H1 (cell line): ENCODE results near the gene ZNF383. TPM values are rescaled to one million over a fixed set of nuclear protein-coding genes. Genes with fewer than 3 reads are reported as not detected.

ENCODE experiments used
- BCL11A ChIP-seq, 2 experiments: IDR thresholded peaks; one replicate each; pipeline ENCODE4 v1.6.1; 2011; ENCODE audit warnings: low read depth in 2 of 2, low read length in 2 of 2, mild to moderate bottlenecking in 2 of 2
- CTCF ChIP-seq, 3 experiments: IDR thresholded peaks; 1 replicate in 2 of 3; 2 replicates in 1 of 3; pipeline versions ENCODE4 v1.5.1 to v1.6.1; 2011; ENCODE audit warnings: low read length in 3 of 3, mild to moderate bottlenecking in 3 of 3, inconsistent platforms in 2 of 3, low read depth in 1 of 3, moderate library complexity in 1 of 3; ENCODE audit not compliant: insufficient read depth in 1 of 3; ENCODE audit errors: control extremely low read depth in 1 of 3
- HDAC2 ChIP-seq, 2 experiments: fragments of 300-600 bp in 1 of 2; sonication (generic) in 1 of 2; IDR thresholded peaks; 2 replicates each; pipeline ENCODE4 v1.6.1; 2011 to 2012; ENCODE audit warnings: low read depth in 2 of 2, low read length in 2 of 2, mild to moderate bottlenecking in 2 of 2, moderate library complexity in 2 of 2, borderline replicate concordance in 1 of 2, inconsistent platforms in 1 of 2
- POLR2AphosphoS5 ChIP-seq: IDR thresholded peaks from 2 replicates; pipeline ENCODE4 v1.6.1; 2011; ENCODE audit warnings: low read depth, low read length
- polyA plus RNA-seq, 7 experiments: library from polyadenylated mRNA; depleted of rRNA in 3 of 7; stranded (reverse) in 5 of 7; unstranded in 2 of 7; fragments of >200 nt in 5 of 7; fragments of 200-250 nt in 2 of 7; gene quantifications; 1 replicate in 5 of 7; 2 replicates in 1 of 7; 4 replicates in 1 of 7; pipeline versions ENCODE4 v1.2.1 to v1.2.3, GENCODE V29; 2011 to 2013; ENCODE audit warnings: missing spikeins in 2 of 7, mixed read lengths in 2 of 7
- total RNA-seq: library from RNA; stranded (reverse); fragmentation: NEBNext Ultra II Directional; extraction: Animal tissue kit (Norgen Biotek cat#: 25700); gene quantifications from 2 replicates; pipeline ENCODE4 v1.2.1, GENCODE V29; 2021

ZNF383 gene
- total and polyA plus RNA-seq, 2 of the 8 experiments (the other 6 are each of a cell fraction or from before 2014, with no cell fraction given): 1.2 to 3.9 TPM

- TF ChIP-seq CTCF (IDR thresholded peaks at IDR 0.05; ENCODE audit: control extremely low read depth in 1 of 3, insufficient read depth in 1 of 3, low read depth in 1 of 3, low read length in 3 of 3) (no peak), HDAC2 (IDR thresholded peaks at IDR 0.05; ENCODE audit: borderline replicate concordance in 1 of 2, low read depth in 2 of 2, low read length in 2 of 2) (no peak), POLR2AphosphoS5 (no peak), BCL11A (IDR thresholded peaks at IDR 0.05; ENCODE audit: low read depth in 2 of 2, low read length in 2 of 2) (no peak)
Measured at GRCh38 chr19:37197768-37198167, 20.2 kb upstream of the ZNF383 start (continued).
